H9 (cell line): ENCODE results near the gene C1orf52. TPM values are rescaled to one million over a fixed set of nuclear protein-coding genes. Genes with fewer than 3 reads are reported as not detected.

Source experiments
- DNase-seq: peaks from one replicate; pipeline ENCODE4 v3.0.0-alpha.2; 2017
- H2AFZ ChIP-seq: one replicate; pipeline ENCODE4 v1.6.1; 2013; ENCODE audit warnings: mild to moderate bottlenecking, low read length, control low read depth, moderate library complexity
- H2AK5ac ChIP-seq: 2 replicates; pipeline ENCODE4 v1.6.1; 2013; ENCODE audit warnings: low read length, control low read depth, mixed read lengths; ENCODE audit not compliant: insufficient read length
- H2BK120ac ChIP-seq: one replicate; pipeline ENCODE4 v1.6.1; 2013; ENCODE audit warnings: low read depth, mild to moderate bottlenecking, low read length, control low read depth, inconsistent platforms; ENCODE audit not compliant: poor library complexity, severe bottlenecking
- H2BK12ac ChIP-seq: 2 replicates; pipeline ENCODE4 v1.6.1; 2013; ENCODE audit warnings: low read length, control low read depth, mixed read lengths, low read depth; ENCODE audit not compliant: insufficient read length
- H2BK15ac ChIP-seq: 2 replicates; pipeline ENCODE4 v1.6.1; 2013; ENCODE audit warnings: low read depth, low read length, control low read depth
- H2BK20ac ChIP-seq: one replicate; pipeline ENCODE4 v1.6.1; 2013; ENCODE audit warnings: low read depth, mild to moderate bottlenecking, low read length, control low read depth, inconsistent platforms; ENCODE audit not compliant: poor library complexity, severe bottlenecking
- H2BK5ac ChIP-seq: 2 replicates; pipeline ENCODE4 v1.6.1; 2013; ENCODE audit warnings: low read length, control low read depth, mixed read lengths; ENCODE audit not compliant: insufficient read length
- H3K14ac ChIP-seq: 2 replicates; pipeline ENCODE4 v1.6.1; 2013; ENCODE audit warnings: low read length, control low read depth; ENCODE audit not compliant: insufficient read depth
- H3K18ac ChIP-seq: 2 replicates; pipeline ENCODE4 v1.6.1; 2013; ENCODE audit warnings: low read depth, mild to moderate bottlenecking, mixed read lengths, low read length, control low read depth; ENCODE audit not compliant: insufficient read length
- H3K23ac ChIP-seq: 2 replicates; pipeline ENCODE4 v1.6.1; 2013; ENCODE audit warnings: low read length, control low read depth, mixed read lengths, low read depth; ENCODE audit not compliant: insufficient read length
- H3K23me2 ChIP-seq: 2 replicates; pipeline ENCODE4 v1.6.1; 2013; ENCODE audit warnings: low read depth, mild to moderate bottlenecking, mixed read lengths, low read length, control low read depth; ENCODE audit not compliant: insufficient read length, poor library complexity, severe bottlenecking
- H3K27ac ChIP-seq: 2 replicates; pipeline ENCODE4 v1.5.1; 2013; ENCODE audit warnings: low read length, control low read depth, mixed read lengths, low read depth; ENCODE audit not compliant: insufficient read length
- H3K27me3 ChIP-seq: 2 replicates; pipeline ENCODE4 v1.6.1; 2013; ENCODE audit warnings: low read length, control low read depth, inconsistent platforms; ENCODE audit not compliant: insufficient read depth
- H3K4ac ChIP-seq: 2 replicates; pipeline ENCODE4 v1.6.1; 2013; ENCODE audit warnings: low read depth, mild to moderate bottlenecking, control low read depth, inconsistent platforms, low read length, moderate library complexity
- H3K4me1 ChIP-seq: 2 replicates; pipeline ENCODE4 v1.6.1; 2013; ENCODE audit warnings: low read length, control low read depth, inconsistent platforms; ENCODE audit not compliant: insufficient read depth
- H3K4me2 ChIP-seq: 2 replicates; pipeline ENCODE4 v1.6.1; 2013; ENCODE audit warnings: low read length, control low read depth, mixed read lengths; ENCODE audit not compliant: insufficient read length, insufficient read depth
- H3K56ac ChIP-seq: 2 replicates; pipeline ENCODE4 v1.6.1; 2013; ENCODE audit warnings: low read depth, mild to moderate bottlenecking, mixed read lengths, low read length, control low read depth; ENCODE audit not compliant: insufficient read length
- H3K79me1 ChIP-seq: 2 replicates; pipeline ENCODE4 v1.6.1; 2013; ENCODE audit warnings: low read depth, mild to moderate bottlenecking, moderate library complexity, low read length, control low read depth, inconsistent platforms; ENCODE audit not compliant: insufficient read depth, poor library complexity, severe bottlenecking
- H3K79me2 ChIP-seq: 2 replicates; pipeline ENCODE4 v1.6.1; 2013; ENCODE audit warnings: low read length, control low read depth, inconsistent platforms; ENCODE audit not compliant: insufficient read depth
- H3K9ac ChIP-seq: 2 replicates; pipeline ENCODE4 v1.6.1; 2013; ENCODE audit warnings: low read length, control low read depth, mixed read lengths; ENCODE audit not compliant: insufficient read length; ENCODE audit errors: extremely low read depth
- H3K9me3 ChIP-seq: one replicate; pipeline ENCODE4 v1.6.1; 2013; ENCODE audit warnings: low read depth, low read length, inconsistent platforms; ENCODE audit not compliant: control insufficient read depth
- H3T11ph ChIP-seq: one replicate; pipeline ENCODE4 v1.6.1; 2013; ENCODE audit warnings: mild to moderate bottlenecking, low read length, control low read depth, inconsistent platforms
- H4K20me1 ChIP-seq: one replicate; pipeline ENCODE4 v1.6.1; 2013; ENCODE audit not compliant: control insufficient read depth, insufficient read length, insufficient read depth
- H4K5ac ChIP-seq: 2 replicates; pipeline ENCODE4 v1.6.1; 2013; ENCODE audit warnings: low read depth, mild to moderate bottlenecking, mixed read lengths, low read length, control low read depth; ENCODE audit not compliant: insufficient read length
- H4K8ac ChIP-seq: replicated peaks from 2 replicates; pipeline ENCODE4 v1.6.1; 2013; ENCODE audit warnings: low read length, control low read depth, mixed read lengths, low read depth; ENCODE audit not compliant: insufficient read length
- H4K91ac ChIP-seq: 2 replicates; pipeline ENCODE4 v1.6.1; 2013; ENCODE audit warnings: low read depth, mild to moderate bottlenecking, moderate library complexity, mixed read lengths, low read length, control low read depth; ENCODE audit not compliant: insufficient read length
- H3K27ac Mint-ChIP-seq, 3 experiments: 2 replicates in 2 of 3; 3 replicates in 1 of 3; pipeline ENCODE4 v1.8.0; 2020 to 2021; ENCODE audit warnings: mixed read lengths in 3 of 3, mild to moderate bottlenecking in 1 of 3, moderate library complexity in 1 of 3
- H3K27me3 Mint-ChIP-seq: 2 replicates; pipeline ENCODE4 v1.8.0; 2021; ENCODE audit warnings: low read depth, mild to moderate bottlenecking, moderate library complexity, mixed read lengths
- H3K36me3 Mint-ChIP-seq, 3 experiments: 2 replicates in 2 of 3; 3 replicates in 1 of 3; pipeline ENCODE4 v1.8.0; 2020 to 2021; ENCODE audit warnings: low read depth in 3 of 3, mixed read lengths in 3 of 3; ENCODE audit not compliant: insufficient read depth in 1 of 3
- H3K4me1 Mint-ChIP-seq, 2 experiments: 2 replicates each; pipeline ENCODE4 v1.8.0; 2020; ENCODE audit warnings: mixed read lengths in 2 of 2
- H3K4me3 Mint-ChIP-seq, 2 experiments: 2 replicates in 1 of 2; 3 replicates in 1 of 2; pipeline ENCODE4 v1.8.0; 2020 to 2021; ENCODE audit warnings: mild to moderate bottlenecking in 2 of 2, mixed read lengths in 2 of 2, moderate library complexity in 1 of 2
- H3K9me3 Mint-ChIP-seq, 2 experiments: 2 replicates in 1 of 2; 3 replicates in 1 of 2; pipeline ENCODE4 v1.8.0; 2020; ENCODE audit warnings: mild to moderate bottlenecking in 2 of 2, mixed read lengths in 2 of 2, moderate library complexity in 1 of 2
- CTCF ChIP-seq: fragments of 200-600 bp; sonication (generic); conservative IDR thresholded peaks from 3 replicates; pipeline ENCODE4 v1.8.0; 2021; ENCODE audit warnings: antibody characterized with exemption, mild to moderate bottlenecking
- WGBS: extraction: QIAGEN DNeasy Blood & Tissue Kit; methylation state at CpG from one replicate; pipeline ENCODE4 v1.1.7; 2013; ENCODE audit warnings: missing lambda C conversion rate, low lambda C conversion rate, mixed read lengths; ENCODE audit not compliant: insufficient read length; ENCODE audit errors: extremely low coverage; 5-methylcytosine and 5-hydroxymethylcytosine counted together
- total RNA-seq: library from RNA; stranded (reverse); gene quantifications from 2 replicates; pipeline ENCODE4 v1.2.1, GENCODE V29; 2021

C1orf52 gene
- total RNA-seq, 1 experiment from 2014 or later = 45.1 TPM

GRCh38 chr1:85225624-85226380 is 33.7 kb downstream of the C1orf52 start:
- Histone ChIP-seq H3K79me2 (no peaks in the 10 kb centered on the region), H4K20me1 (no peaks in the 10 kb centered on the region), H3T11ph (no peak overlapping the region), H3K27me3 (no peaks in the 10 kb centered on the region), H2BK20ac (no peak overlapping the region), H4K8ac (no peak overlapping the region), H2BK5ac (no peak overlapping the region), H4K91ac (no peak overlapping the region), H3K4me1 (peaks cover 4% of the 10 kb centered on the region; the same call in 1 of the 2 replicates), H2BK12ac (no peak overlapping the region), H3K23ac (no peak overlapping the region), H2AK5ac (no peak overlapping the region), H3K4me2 (no peak overlapping the region), H2BK15ac (no peak overlapping the region), H3K9ac (no peak overlapping the region), H3K4ac (no peak overlapping the region), H3K18ac (no peak overlapping the region), H2AFZ (no peak overlapping the region), H3K27ac (no peak overlapping the region), H3K56ac (no peak overlapping the region), H3K79me1 (no peaks in the 10 kb centered on the region), H3K23me2 (no peaks in the 10 kb centered on the region), H3K9me3 (no peaks in the 10 kb centered on the region), H3K14ac (no peak overlapping the region), H2BK120ac (no peak overlapping the region), H4K5ac (no peak overlapping the region)
- Mint-ChIP-seq H3K27me3 (no peaks in the 10 kb centered on the region; the same call in none of the 2 replicates), H3K4me1 (peaks cover 28 to 35% of the 10 kb centered on the region in 2 experiments), H3K4me3 (no peak overlapping the region; a peak in 1 of 5 replicates), H3K27ac (peak overlapping the region in 1 of 3 experiments; percentile 89; a peak in 3 of 7 replicates), H3K9me3 (no peaks in the 10 kb centered on the region; a peak in 2 of 5 replicates), H3K36me3 (no peaks in the 10 kb centered on the region)
- no CpG with 5 or more reads among the region's 5 CpGs for WGBS
- no peak for DNase-seq
- no peak for TF ChIP-seq CTCF
